Prostate gland (tissue), 2 donors: ENCODE results near the gene PTPN14. TPM values are rescaled to one million over a fixed set of nuclear protein-coding genes. Genes with fewer than 3 reads are reported as not detected.

ENCODE experiments used
- DNase-seq: peaks from one replicate; pipeline ENCODE4 v3.0.0-alpha.2; 2019; ENCODE audit warnings: low spot score
- H3K27ac ChIP-seq, 2 donors: fragments of 200-600 bp; sonication (generic); 2 replicates each; pipeline ENCODE4 v1.5.1; 2017 to 2019
- H3K27me3 ChIP-seq: fragments of 200-600 bp; sonication (generic); replicated peaks from 2 replicates; pipeline ENCODE4 v1.5.1; 2019; ENCODE audit not compliant: insufficient read depth
- H3K36me3 ChIP-seq, 2 donors: fragments of 200-600 bp; sonication (generic); 1 replicate in 1 of 2; 2 replicates in 1 of 2; pipeline versions ENCODE4 v1.5.1 to v1.8.1; 2017 to 2019
- H3K4me1 ChIP-seq: fragments of 200-600 bp; sonication (generic); replicated peaks from 2 replicates; pipeline ENCODE4 v1.5.1; 2019
- H3K4me3 ChIP-seq, 2 donors: fragments of 200-600 bp; sonication (generic); 2 replicates each; pipeline ENCODE4 v1.5.1; 2017 to 2019
- H3K9me3 ChIP-seq: fragments of 200-600 bp; sonication (generic); 2 replicates; pipeline ENCODE4 v1.5.1; 2017
- CTCF ChIP-seq, 4 experiments: fragments of 200-600 bp in 2 of 4; fragments of 450-650 bp in 2 of 4; sonication (generic) in 2 of 4; IDR thresholded peaks; 1 replicate in 3 of 4; 2 replicates in 1 of 4; pipeline ENCODE4 v1.5.1; 2016 to 2019; ENCODE audit warnings: antibody characterized with exemption in 4 of 4, mild to moderate bottlenecking in 2 of 4, moderate library complexity in 2 of 4
- POLR2A ChIP-seq: fragments of 450-650 bp; IDR thresholded peaks from one replicate; pipeline ENCODE4 v1.6.1; 2016; ENCODE audit warnings: antibody characterized with exemption, mild to moderate bottlenecking
- POLR2AphosphoS5 ChIP-seq: sonication (generic); formaldehyde crosslinking; IDR thresholded peaks from one replicate; pipeline ENCODE4 v1.6.1; 2017; ENCODE audit warnings: antibody characterized with exemption
- WGBS: methylation state at CpG from one replicate; pipeline ENCODE4 v1.1.5; 2018; 5-methylcytosine and 5-hydroxymethylcytosine counted together
- intact Hi-C: fragments of 100-400 bp; cut with DNase I; formaldehyde crosslinking; loops from one replicate; pipeline ENCODE4 v1.14.2; 2022
- total RNA-seq, 2 donors: library from RNA; depleted of rRNA; stranded (reverse); fragments of >200 nt; gene quantifications; one replicate each; pipeline ENCODE4 v1.1.0, GENCODE V29; 2016

PTPN14 gene
- total RNA-seq, 2 donors from 2014 or later: 36.6 to 54.0 TPM

- Histone ChIP-seq H3K27me3 (no peaks in the 10 kb centered on the region), H3K27ac (no peak overlapping the region), H3K4me1 (no peaks in the 10 kb centered on the region), H3K9me3 (no peaks in the 10 kb centered on the region), H3K36me3 (no peaks in the 10 kb centered on the region), H3K4me3 (no peak overlapping the region)
- DNase-seq: no peak
- intact Hi-C loops: loop anchor here (10.0 kb wide), 1 partner anchor 46 kb away; no protein-coding TSS in a partner anchor
- WGBS: 89% methylated on average over 2 of the region's 2 CpGs
- TF ChIP-seq POLR2AphosphoS5 (no peak), POLR2A (no peak), CTCF (IDR thresholded peaks at IDR 0.05) (no peak)
Observed at GRCh38 chr1:214448536-214448935, 102.9 kb downstream of the PTPN14 start.

GRCh38 chr1:214447557-214447871 is 103.9 kb downstream of the PTPN14 start:
- H3K9me3 ChIP-seq: no peaks in the 10 kb centered on the region
- whole genome bisulfite sequencing: 96% methylated on average over 2 of the region's 2 CpGs
- no peaks in the 10 kb centered on the region for H3K27me3 ChIP-seq
- H3K36me3 ChIP-seq: no peaks in the 10 kb centered on the region
- intact Hi-C loops: loop anchor here (10.0 kb wide), 1 partner anchor 47 kb away; no protein-coding TSS in a partner anchor
- TF ChIP-seq POLR2A (no peak), CTCF (IDR thresholded peaks at IDR 0.05) (no peak), POLR2AphosphoS5 (no peak)
- no peak overlapping the region for H3K4me3 ChIP-seq
- no peak for DNase-seq
- no peaks in the 10 kb centered on the region for H3K4me1 ChIP-seq
- H3K27ac ChIP-seq: no peak overlapping the region

GRCh38 chr1:214446772-214447556 is 104.4 kb downstream of the PTPN14 start:
- peak; percentile 33 for DNase-seq
- no peak overlapping the region for H3K4me3 ChIP-seq

GRCh38 chr1:214445831-214446614 is 105.4 kb downstream of the PTPN14 start:
- H3K4me1 ChIP-seq: no peaks in the 10 kb centered on the region
- H3K27ac ChIP-seq: no peak overlapping the region
- no peaks in the 10 kb centered on the region for H3K9me3 ChIP-seq
- no peaks in the 10 kb centered on the region for H3K27me3 ChIP-seq
- no peaks in the 10 kb centered on the region for H3K36me3 ChIP-seq
- 21% methylated on average over 2 of the region's 2 CpGs for WGBS
- TF ChIP-seq POLR2A (no peak), POLR2AphosphoS5 (no peak), CTCF (IDR thresholded peaks at IDR 0.05) (no peak)
- no peak overlapping the region for H3K4me3 ChIP-seq
- intact Hi-C loops: loop anchor here (10.0 kb wide), 1 partner anchor 49 kb away; no protein-coding TSS in a partner anchor
- DNase-seq: no peak

More at GRCh38 chr1:214446772-214447556, 104.4 kb downstream of the PTPN14 start:
- Histone ChIP-seq H3K9me3 (no peaks in the 10 kb centered on the region), H3K27me3 (no peaks in the 10 kb centered on the region), H3K36me3 (no peaks in the 10 kb centered on the region), H3K4me1 (no peaks in the 10 kb centered on the region), H3K27ac (no peak overlapping the region)
- 52% methylated on average over 8 of the region's 8 CpGs for WGBS
- TF ChIP-seq POLR2AphosphoS5 (peak; percentile 16), CTCF (IDR thresholded peaks at IDR 0.05) (no peak)
- intact Hi-C loops: loop anchor here (10.0 kb wide), 1 partner anchor 48 kb away; no protein-coding TSS in a partner anchor
